Thyroid gland (tissue), 4 donors: ENCODE measurements around the gene SKI. TPM values are rescaled to one million over a fixed set of nuclear protein-coding genes. Genes with fewer than 3 reads are reported as not detected.

Experiments
- DNase-seq, 2 donors: peaks; one replicate each; pipeline ENCODE4 v3.0.0-alpha.2; 2019
- H3K27ac ChIP-seq, 3 donors: fragments of 200-600 bp; sonication (generic); 1 replicate in 2 of 3; 2 replicates in 1 of 3; pipeline ENCODE4 v1.5.1; 2016 to 2019; ENCODE audit warnings: mild to moderate bottlenecking in 1 of 3, moderate library complexity in 1 of 3
- H3K27me3 ChIP-seq: fragments of 200-600 bp; sonication (generic); one replicate; pipeline ENCODE4 v1.5.1; 2019
- H3K36me3 ChIP-seq, 2 donors: fragments of 200-600 bp; sonication (generic); one replicate each; pipeline ENCODE4 v1.5.1; 2016 to 2019
- H3K4me1 ChIP-seq, 2 donors: fragments of 200-600 bp; sonication (generic); one replicate each; pipeline ENCODE4 v1.5.1; 2017 to 2019
- H3K4me3 ChIP-seq, 3 donors: fragments of 200-600 bp; sonication (generic); replicated peaks in 1 of 3; 1 replicate in 2 of 3; 2 replicates in 1 of 3; pipeline ENCODE4 v1.5.1; 2016; ENCODE audit warnings: mild to moderate bottlenecking in 1 of 3
- H3K9me3 ChIP-seq: fragments of 200-600 bp; sonication (generic); one replicate; pipeline ENCODE4 v1.5.1; 2017
- POLR2A ChIP-seq, 2 donors: fragments of 450-650 bp; IDR thresholded peaks; one replicate each; pipeline ENCODE4 v1.6.1; 2017; ENCODE audit warnings: antibody characterized with exemption in 2 of 2, mild to moderate bottlenecking in 2 of 2, moderate library complexity in 1 of 2
- WGBS, 2 donors: methylation state at CpG; one replicate each; pipeline ENCODE4 v1.1.5; 2017; 5-methylcytosine and 5-hydroxymethylcytosine counted together
- intact Hi-C: fragments of 100-400 bp; cut with DNase I; formaldehyde crosslinking; loops from one replicate; pipeline ENCODE4 v1.15.1; 2023
- total RNA-seq, 4 donors: library from RNA; depleted of rRNA; stranded (reverse); fragments of >200 nt; gene quantifications; one replicate each; pipeline ENCODE4 v1.2.3, GENCODE V29; 2016
- TF ChIP-seq, protein P1 (sequence below), 6 experiments: fragments of 200-600 bp in 3 of 6; fragments of 450-650 bp in 3 of 6; sonication (generic) in 3 of 6; IDR thresholded peaks; one replicate each; pipeline ENCODE4 v1.5.1; 2016 to 2019; ENCODE audit warnings: antibody characterized with exemption in 6 of 6, mild to moderate bottlenecking in 2 of 6, inconsistent platforms in 1 of 6, moderate library complexity in 1 of 6

SKI gene
- total RNA-seq, 4 donors from 2014 or later, result 31.4 to 59.6 (median 39.9) TPM

DNA sequence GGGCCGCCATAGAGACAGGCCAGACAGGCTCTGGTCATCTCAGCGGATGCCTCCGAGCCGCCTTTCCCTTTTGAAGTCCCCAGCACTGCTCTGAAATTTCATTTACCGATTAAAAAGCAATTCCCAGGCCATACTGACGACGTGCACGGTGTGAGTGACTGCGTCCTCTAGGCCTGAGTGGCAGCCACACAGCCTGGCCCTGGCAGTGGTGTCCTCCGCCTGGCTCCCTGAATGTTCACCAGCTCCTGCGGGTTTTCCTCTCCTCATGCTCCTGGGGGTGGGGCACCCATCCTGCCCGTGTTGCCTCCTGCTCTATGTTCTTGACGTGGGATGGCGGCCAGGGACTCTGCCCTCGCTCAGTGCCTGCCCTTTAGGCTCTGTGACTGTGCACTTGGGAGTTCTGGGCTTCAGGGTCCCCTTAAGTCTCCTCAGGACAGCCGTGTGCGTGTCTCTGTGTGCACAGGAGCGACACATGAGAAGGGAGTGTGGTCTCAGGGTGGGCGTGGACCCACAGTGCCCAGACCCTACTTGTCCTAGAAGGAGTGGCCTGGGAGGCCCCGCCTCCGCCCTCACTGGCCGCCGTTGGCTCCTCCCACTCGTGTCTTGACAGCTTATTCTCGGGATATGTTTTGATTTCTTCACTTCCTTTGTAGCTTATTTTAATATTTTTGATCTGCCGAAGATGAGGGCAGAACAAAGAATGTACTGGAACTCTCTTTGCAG is 3.6 kb downstream of the SKI start:
- WGBS, 2 donors, result 24 to 25% methylated on average over 16 to 26 of the region's 26 CpGs
- no peaks in the 10 kb centered on the region for H3K27me3 ChIP-seq
- peak overlapping the region; percentile 78 to 90 (median 86) for H3K27ac ChIP-seq
- peak overlapping the region in 2 of 3 donors; percentile 23 to 54 for H3K4me3 ChIP-seq
- peak; percentile 75 to 76 for DNase-seq
- H3K4me1 ChIP-seq, result peaks cover 73 to 74% of the 10 kb centered on the region in 2 donors
- H3K9me3 ChIP-seq, result no peaks in the 10 kb centered on the region
- peak in 1 of 2 donors; percentile 37 for TF ChIP-seq POLR2A (IDR thresholded peaks at IDR 0.05)
- TF ChIP-seq, protein P1, sequence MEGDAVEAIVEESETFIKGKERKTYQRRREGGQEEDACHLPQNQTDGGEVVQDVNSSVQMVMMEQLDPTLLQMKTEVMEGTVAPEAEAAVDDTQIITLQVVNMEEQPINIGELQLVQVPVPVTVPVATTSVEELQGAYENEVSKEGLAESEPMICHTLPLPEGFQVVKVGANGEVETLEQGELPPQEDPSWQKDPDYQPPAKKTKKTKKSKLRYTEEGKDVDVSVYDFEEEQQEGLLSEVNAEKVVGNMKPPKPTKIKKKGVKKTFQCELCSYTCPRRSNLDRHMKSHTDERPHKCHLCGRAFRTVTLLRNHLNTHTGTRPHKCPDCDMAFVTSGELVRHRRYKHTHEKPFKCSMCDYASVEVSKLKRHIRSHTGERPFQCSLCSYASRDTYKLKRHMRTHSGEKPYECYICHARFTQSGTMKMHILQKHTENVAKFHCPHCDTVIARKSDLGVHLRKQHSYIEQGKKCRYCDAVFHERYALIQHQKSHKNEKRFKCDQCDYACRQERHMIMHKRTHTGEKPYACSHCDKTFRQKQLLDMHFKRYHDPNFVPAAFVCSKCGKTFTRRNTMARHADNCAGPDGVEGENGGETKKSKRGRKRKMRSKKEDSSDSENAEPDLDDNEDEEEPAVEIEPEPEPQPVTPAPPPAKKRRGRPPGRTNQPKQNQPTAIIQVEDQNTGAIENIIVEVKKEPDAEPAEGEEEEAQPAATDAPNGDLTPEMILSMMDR (IDR thresholded peaks at IDR 0.05), result no peak
- no peaks in the 10 kb centered on the region for H3K36me3 ChIP-seq
- intact Hi-C loops, result loop anchor here (5.0 kb wide), 1 partner anchor 86 kb away; no protein-coding TSS in a partner anchor

DNA sequence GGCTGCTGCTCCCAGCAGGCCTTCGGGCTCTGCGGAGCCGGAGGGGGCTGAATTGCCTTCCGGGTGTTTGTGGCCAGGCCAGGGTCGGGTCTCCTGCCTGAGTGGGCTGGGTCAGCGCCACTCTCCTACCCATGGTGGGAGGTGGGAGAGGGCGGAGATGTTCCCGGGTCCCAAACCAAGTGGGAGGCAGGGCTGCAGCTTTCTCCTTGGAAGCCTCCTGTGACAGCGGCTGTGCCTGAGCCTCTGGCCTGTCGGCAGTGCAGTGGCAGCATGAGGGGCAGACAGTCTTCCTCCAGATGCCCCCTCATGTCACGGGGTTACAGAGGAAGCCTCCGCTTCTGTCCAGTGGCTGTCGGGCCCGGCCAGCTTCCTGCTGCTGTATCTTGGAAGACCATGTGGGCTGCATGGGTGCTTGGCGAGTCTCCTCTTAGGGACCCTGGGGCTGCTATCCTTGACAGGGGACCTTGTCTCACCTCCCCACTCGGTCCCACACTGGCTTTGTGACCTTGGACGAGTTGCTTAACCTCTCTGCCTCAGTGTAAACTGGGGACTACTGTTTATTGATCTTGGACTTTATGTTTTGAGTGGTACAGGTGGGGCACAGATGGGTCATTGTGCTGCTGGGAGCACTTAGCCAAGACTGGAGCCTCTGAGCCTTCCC is 4.3 kb downstream of the SKI start:
- intact Hi-C loops, result loop anchor here (5.0 kb wide), 1 partner anchor 85 kb away; no protein-coding TSS in a partner anchor
- no peak for DNase-seq
- Histone ChIP-seq H3K9me3 (no peaks in the 10 kb centered on the region), H3K27me3 (no peaks in the 10 kb centered on the region), H3K36me3 (no peaks in the 10 kb centered on the region), H3K4me1 (peaks cover 78 to 80% of the 10 kb centered on the region in 2 donors), H3K27ac (peak overlapping the region; percentile 78 to 90 (median 86)), H3K4me3 (peak overlapping the region in 1 of 3 donors; percentile 26)
- TF ChIP-seq POLR2A (IDR thresholded peaks at IDR 0.05), result no peak
- TF ChIP-seq, protein P1 (IDR thresholded peaks at IDR 0.05), result no peak
- 34 to 50% methylated on average over 11 to 14 of the region's 17 CpGs for WGBS, 2 donors

DNA sequence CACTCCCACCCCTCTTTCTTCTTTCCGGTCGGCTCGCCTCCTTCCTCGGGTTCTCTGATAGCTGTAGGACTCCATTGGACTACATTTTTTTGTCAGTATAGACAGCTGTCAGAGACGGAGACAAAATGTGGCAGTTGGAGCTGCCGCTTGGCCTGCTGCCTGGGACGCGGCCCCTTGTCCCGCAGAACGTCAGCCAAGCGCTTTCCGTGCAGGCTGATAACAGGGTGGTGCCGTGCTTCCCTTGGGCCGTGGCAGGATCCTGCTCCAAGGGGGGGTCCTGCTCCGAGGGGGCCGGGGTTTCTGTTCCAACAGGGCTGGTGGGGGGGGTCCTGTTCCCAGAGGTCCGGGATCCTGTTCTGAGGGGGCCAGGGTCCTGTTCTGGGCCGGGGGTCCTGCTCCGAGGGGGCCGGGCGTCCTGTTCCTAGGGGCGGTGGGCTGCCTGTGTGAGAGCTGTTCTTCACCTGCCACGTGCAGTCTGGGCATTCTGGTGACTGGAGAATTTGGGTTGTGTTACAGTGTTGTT is 4.9 kb downstream of the SKI start:
- DNase-seq, result peak in 1 of 2 donors; percentile 45
- TF ChIP-seq POLR2A (IDR thresholded peaks at IDR 0.05), result no peak
- TF ChIP-seq, protein P1 (IDR thresholded peaks at IDR 0.05), result no peak
- peak overlapping the region in 1 of 3 donors; percentile 26 for H3K4me3 ChIP-seq
- peak overlapping the region; percentile 78 to 90 (median 86) for H3K27ac ChIP-seq
- H3K4me1 ChIP-seq, result peaks cover 84 to 86% of the 10 kb centered on the region in 2 donors
- H3K9me3 ChIP-seq, result no peaks in the 10 kb centered on the region
- no peaks in the 10 kb centered on the region for H3K36me3 ChIP-seq
- intact Hi-C loops, result loop anchor here (5.0 kb wide), 1 partner anchor 84 kb away; no protein-coding TSS in a partner anchor
- no peaks in the 10 kb centered on the region for H3K27me3 ChIP-seq
- WGBS, 2 donors, result 38 to 56% methylated on average over 13 to 18 of the region's 23 CpGs

DNA sequence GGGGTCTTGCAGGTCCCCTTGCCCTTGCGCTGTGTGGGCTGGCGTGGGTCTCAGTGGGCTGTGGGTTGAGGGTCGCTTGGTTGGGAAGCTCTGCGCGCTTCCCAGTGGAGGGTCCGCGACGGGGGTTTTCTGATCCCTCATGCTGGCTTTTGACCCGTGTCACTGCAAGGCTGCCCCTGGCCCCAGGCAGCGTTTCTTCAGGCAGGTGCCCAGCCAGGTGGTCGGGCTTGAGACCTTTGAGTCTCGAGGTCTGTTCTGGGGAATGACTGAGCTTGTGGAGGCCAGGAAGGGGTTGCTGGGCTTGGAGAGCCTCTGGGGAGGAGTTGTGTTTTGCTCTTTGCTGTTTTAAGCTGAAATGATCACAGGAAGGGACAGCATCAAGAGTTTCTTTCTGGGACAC is 5.3 kb downstream of the SKI start:
- intact Hi-C loops, result loop anchor here (5.0 kb wide), 1 partner anchor 84 kb away; no protein-coding TSS in a partner anchor
- Histone ChIP-seq H3K27me3 (no peaks in the 10 kb centered on the region), H3K36me3 (no peaks in the 10 kb centered on the region), H3K9me3 (no peaks in the 10 kb centered on the region), H3K4me1 (peaks cover 89 to 91% of the 10 kb centered on the region in 2 donors), H3K27ac (peak overlapping the region; percentile 75 to 86 (median 78)), H3K4me3 (peak overlapping the region in 1 of 3 donors; percentile 26)
- TF ChIP-seq, protein P1 (IDR thresholded peaks at IDR 0.05), result no peak
- no peak for TF ChIP-seq POLR2A (IDR thresholded peaks at IDR 0.05)
- 48 to 80% methylated on average over 7 to 10 of the region's 12 CpGs for WGBS, 2 donors
- DNase-seq, result no peak
